UCSD-AML1 (cell line): ENCODE data around the gene BIRC7.

Source experiments
- DNase-seq: peaks from one replicate; lab custom pipeline; 2025; ENCODE audit not compliant: unreplicated experiment; lab: John Stamatoyannopoulos, UW

Gene BIRC7

GRCh38 chr20:63224412-63225081 is 11.2 kb upstream of the BIRC7 start:
- DNase-seq: no peak

GRCh38 chr20:63225082-63225454 is 10.6 kb upstream of the BIRC7 start:
- no peak for DNase-seq

- no peak for DNase-seq
Observed at GRCh38 chr20:63226042-63226943, 9.4 kb upstream of the BIRC7 start.

- DNase-seq: no peak
Observed at GRCh38 chr20:63227260-63227659, 8.4 kb upstream of the BIRC7 start.

- no peak for DNase-seq
Observed at GRCh38 chr20:63228806-63229205, 6.9 kb upstream of the BIRC7 start.

- peak; percentile 49 for DNase-seq
Observed at GRCh38 chr20:63230800-63231268, 4.9 kb upstream of the BIRC7 start.

GRCh38 chr20:63232235-63233060 is 3.3 kb upstream of the BIRC7 start:
- DNase-seq: no peak

- no peak for DNase-seq
Observed at GRCh38 chr20:63233061-63233344, 2.7 kb upstream of the BIRC7 start.

- no peak for DNase-seq
Observed at GRCh38 chr20:63233924-63234323, 1.8 kb upstream of the BIRC7 start.

GRCh38 chr20:63234693-63235398 is 859 bp upstream of the BIRC7 start:
- no peak for DNase-seq

GRCh38 chr20:63236116-63236837 is 572 bp downstream of the BIRC7 start:
- no peak for DNase-seq

GRCh38 chr20:63238031-63238430 is 2.3 kb downstream of the BIRC7 start:
- no peak for DNase-seq

GRCh38 chr20:63238514-63239125 is 2.9 kb downstream of the BIRC7 start:
- peak; percentile 47 for DNase-seq

- DNase-seq: no peak
Observed at GRCh38 chr20:63239431-63239830, 3.7 kb downstream of the BIRC7 start.

GRCh38 chr20:63240004-63240403 is 4.3 kb downstream of the BIRC7 start:
- no peak for DNase-seq

- no peak for DNase-seq
Observed at GRCh38 chr20:63241272-63241671, 5.6 kb downstream of the BIRC7 start.

GRCh38 chr20:63242736-63243135 is 7.0 kb downstream of the BIRC7 start:
- DNase-seq: no peak

GRCh38 chr20:63243604-63244247 is 8.0 kb downstream of the BIRC7 start:
- no peak for DNase-seq

GRCh38 chr20:63244468-63244867 is 8.8 kb downstream of the BIRC7 start:
- DNase-seq: no peak
